ENCODE measurements around the gene ADGRV1.

ADGRV1 gene

DNA sequence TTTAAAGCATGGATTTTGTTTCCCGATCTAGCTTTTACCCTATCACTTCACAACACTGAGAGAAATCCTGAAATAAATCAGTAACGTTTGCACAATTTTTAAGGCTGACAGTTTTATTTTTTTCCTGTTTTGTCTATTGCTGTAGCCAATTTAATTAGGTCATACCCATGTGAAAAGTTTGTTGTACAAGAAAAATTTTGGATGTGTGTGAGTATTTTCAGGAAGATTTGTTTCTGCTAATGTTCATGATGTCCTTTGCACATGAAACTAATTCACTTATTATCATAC lies 586.7 kb downstream of the ADGRV1 start:
- no peak for DNase-seq

DNA sequence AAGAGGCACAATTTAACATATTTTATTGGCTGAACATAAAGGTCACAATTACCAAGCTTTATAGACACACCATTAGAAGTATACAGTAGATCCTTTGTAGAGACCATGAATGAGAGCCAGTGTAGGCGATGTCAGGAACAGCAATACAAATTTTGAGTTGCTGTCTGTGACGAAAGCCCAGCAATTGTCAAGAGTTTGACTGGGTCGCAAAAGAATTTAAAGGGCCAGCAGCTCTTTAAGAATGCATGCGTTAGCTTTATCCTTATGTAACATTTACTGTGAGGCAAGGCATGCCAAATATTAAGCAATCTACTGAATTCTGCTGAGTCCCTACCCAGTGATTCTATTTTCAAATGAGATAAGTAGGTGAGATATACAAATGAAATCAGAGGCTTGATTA lies 587.6 kb downstream of the ADGRV1 start:
- DNase-seq: no peak

DNA sequence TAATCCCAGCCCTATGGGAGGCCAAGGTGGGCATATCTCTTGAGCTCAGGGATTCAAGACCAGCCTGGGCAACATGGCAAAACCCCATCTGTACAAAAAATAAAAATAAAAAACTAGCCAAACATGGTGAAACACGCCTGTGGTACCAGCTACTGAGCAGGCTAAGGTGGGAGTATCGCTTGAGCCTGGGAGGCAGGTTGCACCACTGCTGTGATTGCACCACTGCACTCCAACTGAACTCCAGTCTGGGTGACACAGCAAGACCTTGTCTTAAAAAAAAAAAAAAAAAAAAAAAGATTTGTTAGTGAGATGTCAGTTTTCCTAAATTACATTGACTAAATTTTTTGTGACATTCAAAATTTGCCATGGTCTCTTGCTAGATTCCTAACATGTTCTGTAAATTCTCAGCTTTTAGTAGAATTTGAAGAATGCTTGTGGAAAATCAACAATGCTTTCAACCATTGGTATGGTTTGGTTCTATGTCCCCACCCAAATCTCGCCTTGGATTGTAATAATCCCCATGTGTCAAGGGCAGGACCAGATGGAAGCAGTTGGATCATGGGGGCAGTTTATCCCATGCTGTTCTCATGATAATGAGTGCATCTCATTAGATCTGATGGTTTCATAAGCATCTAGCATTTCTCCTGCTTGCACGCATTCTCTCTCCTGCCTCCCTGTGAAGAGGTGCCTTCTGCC lies 588.5 kb downstream of the ADGRV1 start:
- DNase-seq: no peak

- DNase-seq: no peak
These were observed 591.6 kb downstream of the ADGRV1 start for GRCh38 chr5:91150234-91150633.

- DNase-seq: no peak
These were observed 592.0 kb downstream of the ADGRV1 start for GRCh38 chr5:91150636-91151035.

GRCh38 chr5:91151947-91152346 lies 593.4 kb downstream of the ADGRV1 start:
- no peak for DNase-seq

DNA sequence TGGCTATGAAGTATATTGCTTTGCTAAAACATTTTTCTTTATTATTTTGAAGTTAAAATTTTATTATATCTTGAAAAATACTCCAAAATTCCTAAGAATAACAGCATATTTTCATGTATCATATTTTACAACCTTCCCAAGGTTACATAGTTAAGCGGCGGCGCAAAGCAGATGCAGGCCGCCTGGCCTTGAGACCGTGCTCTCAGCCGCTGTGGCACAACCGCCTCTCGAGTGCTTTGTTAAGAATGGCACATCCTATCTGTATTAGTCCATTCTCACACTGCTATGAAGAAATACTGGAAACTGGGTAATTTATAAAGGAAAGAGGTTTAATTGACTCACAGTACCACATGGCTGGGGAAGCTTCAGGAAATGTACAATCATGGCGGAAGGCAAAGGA lies 595.7 kb downstream of the ADGRV1 start:
- no peak for DNase-seq

- DNase-seq: no peak
These were observed 596.7 kb downstream of the ADGRV1 start for GRCh38 chr5:91155274-91155673.

GRCh38 chr5:91156242-91156641 lies 597.6 kb downstream of the ADGRV1 start:
- DNase-seq: no peak

GRCh38 chr5:91158011-91158410 lies 599.4 kb downstream of the ADGRV1 start:
- DNase-seq: peak; percentile 11

DNA sequence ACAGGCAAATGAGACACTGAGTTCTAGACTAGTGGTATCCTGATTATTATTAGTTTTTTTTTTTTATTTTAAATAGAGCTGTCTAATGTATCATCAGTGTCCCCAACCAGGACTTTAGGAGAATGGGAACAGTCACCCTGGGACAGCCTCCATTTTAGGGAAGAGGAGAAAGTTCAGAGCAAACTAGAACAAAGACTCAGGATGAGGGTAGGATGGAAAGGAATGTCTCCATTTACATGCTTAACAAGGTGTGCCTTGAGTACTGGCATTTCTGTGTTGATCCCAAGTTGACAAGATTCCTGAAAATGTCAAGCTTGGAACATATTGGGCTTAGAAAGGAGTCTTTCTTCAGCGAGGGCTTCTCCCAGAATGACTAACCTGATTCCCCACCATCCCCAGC lies 601.0 kb downstream of the ADGRV1 start:
- DNase-seq: no peak

GRCh38 chr5:91160714-91161285 lies 602.2 kb downstream of the ADGRV1 start:
- no peak for DNase-seq

DNA sequence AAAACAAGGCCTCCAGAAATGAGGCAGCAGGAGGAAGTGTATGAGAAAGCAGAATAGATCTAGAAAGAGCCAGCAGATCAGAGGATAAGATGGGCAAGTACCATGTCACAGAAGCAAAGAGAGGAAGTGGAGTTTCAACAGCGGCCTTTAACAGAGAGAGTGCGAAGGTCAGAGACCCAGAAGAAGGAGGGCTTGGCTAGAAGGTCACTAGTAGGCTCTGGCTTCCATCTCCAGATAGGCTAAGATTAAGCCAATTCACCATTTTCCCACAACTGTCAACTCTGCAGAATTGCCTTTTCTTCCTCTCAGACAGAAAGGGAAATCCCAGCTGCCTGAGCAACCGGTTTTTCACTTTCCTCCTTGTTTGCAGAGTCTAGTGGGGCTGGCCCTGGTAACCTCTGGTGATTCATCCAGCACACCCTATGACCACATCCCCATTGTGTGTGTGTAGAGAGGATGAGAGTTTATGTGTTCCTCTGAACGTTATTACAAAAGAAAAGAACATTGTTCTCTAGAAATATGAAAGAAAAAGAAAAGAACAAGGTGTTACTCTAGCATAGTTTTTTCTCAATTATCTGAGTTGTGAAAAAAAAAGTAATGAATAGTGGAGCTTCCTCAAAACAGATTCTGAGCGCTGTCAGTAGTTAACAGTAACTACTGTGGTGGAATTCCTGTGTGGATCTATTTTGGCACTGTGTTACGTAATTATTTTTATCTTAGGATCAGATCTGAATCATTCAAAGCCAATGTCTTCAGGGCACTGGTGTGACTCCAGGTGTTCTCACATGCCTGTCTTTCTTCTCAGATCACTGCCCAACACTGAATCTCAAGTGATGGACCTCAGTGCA lies 604.2 kb downstream of the ADGRV1 start:
- no peak for DNase-seq

DNA sequence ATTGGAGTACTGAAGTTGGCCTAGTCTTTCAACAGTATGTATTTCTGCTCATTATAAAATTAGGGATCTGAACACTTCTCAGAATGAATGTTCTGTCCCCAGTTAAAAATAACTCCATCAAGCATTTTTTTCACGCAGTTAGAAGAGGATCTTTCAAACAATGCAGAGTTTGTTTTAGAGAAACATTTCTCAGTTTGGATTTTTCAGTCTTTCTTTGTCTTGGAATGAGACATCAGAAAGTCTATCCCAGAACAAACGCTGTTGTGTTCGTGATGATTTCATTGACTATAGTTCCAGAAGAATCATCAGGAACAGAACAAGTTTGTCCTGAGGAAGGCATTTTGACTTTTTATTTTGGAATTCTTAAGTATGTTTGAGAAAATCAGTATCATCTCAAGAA lies 605.8 kb downstream of the ADGRV1 start:
- DNase-seq: no peak

DNA sequence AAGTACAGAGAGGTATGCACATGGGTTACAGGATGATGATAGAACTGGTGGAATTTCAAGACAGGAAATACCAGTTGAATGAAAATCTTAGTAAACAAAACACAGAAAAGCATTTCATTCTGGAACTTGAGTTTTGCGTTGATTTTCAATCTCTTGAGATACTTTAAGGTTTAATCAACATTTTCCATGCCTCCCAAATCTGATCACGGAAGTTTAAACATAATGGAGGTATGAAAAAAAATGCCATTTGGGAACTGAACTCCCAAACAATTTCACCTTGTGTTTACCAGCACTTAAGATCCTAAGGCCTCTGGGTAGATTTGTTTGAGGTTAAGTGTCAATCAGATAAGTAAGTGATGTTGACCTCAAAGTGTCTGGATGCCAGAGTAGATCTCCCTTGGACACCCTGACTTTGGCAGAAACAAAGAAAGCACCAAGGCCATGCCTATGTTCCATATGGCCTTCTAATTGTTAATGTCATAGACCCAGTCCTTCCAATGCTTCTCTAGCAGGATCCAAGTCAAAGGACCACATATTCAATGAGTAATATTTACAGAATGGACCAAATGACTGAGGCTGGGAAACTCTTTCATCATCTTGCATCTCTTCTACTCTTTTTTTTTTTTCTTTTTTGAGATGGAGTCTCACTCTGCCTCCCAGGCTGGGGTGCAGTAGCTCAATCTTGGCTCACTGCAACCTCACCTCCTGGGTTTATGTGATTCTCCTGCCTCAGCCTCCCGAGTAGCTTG lies 607.6 kb downstream of the ADGRV1 start:
- DNase-seq: no peak

- DNase-seq: no peak
These were observed 610.3 kb downstream of the ADGRV1 start for GRCh38 chr5:91168859-91169258.

DNA sequence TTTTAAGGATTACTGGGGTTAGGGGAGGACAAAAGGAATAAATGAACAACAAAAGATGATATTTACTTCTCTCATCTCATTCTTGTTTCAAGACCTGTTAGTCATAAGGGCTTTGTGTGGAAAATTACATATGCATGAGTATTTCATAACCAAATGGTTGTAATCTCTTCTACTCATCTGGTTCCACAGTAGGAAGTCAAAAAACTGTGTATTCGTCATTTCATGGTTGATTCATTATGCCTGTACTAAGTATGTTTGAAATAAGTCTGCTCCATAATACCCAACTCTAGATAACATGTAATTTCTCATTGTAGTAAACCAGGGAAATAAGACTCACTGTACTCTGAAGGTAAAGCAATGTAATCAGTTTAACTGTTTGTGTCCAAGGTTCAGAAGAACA lies 611.7 kb downstream of the ADGRV1 start:
- DNase-seq: no peak

GRCh38 chr5:91171322-91171721 lies 612.7 kb downstream of the ADGRV1 start:
- no peak for DNase-seq

DNA sequence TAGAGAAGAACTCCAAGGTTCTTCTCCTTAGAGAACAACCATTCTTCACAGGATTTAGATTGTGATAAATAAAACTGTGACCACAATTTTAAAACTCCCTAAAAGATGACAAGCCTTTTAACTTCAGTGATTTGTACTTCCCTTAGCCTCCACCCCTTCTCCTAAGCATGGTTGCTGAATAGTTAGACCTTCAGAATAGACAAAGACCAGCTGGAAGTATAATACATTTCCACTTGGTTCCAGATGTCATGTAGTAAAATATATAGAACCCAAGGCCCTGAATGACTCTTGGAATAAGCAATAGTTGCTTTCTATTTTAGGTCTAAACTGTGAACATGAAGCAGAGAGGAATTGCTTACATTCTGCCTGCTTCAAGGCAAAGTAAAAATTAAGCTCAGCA lies 615.8 kb downstream of the ADGRV1 start:
- no peak for DNase-seq

DNA sequence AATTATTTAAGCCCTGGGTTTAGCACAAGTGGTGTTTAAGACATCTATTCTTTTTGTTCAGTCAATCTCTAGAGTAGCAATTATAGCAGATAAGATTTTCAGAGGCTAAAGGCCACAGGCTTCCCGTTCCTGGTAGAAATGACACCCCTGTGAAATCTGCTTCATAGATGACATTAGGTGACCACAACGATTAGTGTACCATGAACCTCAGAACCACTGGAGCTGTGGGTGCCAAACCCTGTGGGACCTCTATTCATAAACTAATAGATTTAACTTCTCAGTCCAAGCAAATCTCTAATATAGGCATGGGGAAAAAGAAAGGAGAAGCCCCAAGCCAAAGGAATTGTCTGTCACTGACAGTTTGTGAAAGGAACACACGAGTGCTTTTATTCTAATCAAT lies 617.1 kb downstream of the ADGRV1 start:
- DNase-seq: no peak

GRCh38 chr5:91176288-91177016 lies 617.9 kb downstream of the ADGRV1 start:
- DNase-seq: no peak

- DNase-seq: no peak
These were observed 618.5 kb downstream of the ADGRV1 start for GRCh38 chr5:91177085-91177484.

DNA sequence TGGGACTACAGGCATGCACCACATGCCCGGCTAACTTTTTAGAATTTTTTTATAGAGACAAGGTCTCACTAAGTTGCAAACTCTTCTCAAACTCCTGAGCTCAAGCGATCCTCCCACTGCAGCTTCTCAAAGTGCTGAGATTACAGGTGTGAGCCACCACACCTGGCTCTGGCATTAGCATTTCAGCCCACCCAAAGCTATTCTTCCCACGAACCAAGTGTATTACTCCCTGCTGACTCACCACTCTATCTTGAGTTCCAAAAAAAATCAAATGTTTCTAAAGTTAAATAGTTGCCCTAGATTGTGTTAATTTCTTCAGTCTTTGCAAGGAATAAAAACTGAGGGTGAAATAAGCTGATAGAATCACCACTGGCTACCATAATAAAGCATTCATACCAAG lies 619.0 kb downstream of the ADGRV1 start:
- DNase-seq: no peak

Measured in DMS79 (cell line).